Mesenchymal stem cell (in vitro differentiated cells and primary cell): ENCODE data around the gene FN3KRP. TPM values are rescaled to one million over a fixed set of nuclear protein-coding genes. Genes with fewer than 3 reads are reported as not detected.

ENCODE experiments used
- DNase-seq: peaks from one replicate; pipeline ENCODE4 v3.0.0-alpha.2; 2013
- H2AFZ ChIP-seq: one replicate; pipeline ENCODE4 v1.6.1; 2013; ENCODE audit warnings: low read depth, mild to moderate bottlenecking, control low read depth, inconsistent platforms, low read length, moderate library complexity
- H2AK5ac ChIP-seq: 2 replicates; pipeline ENCODE4 v1.6.1; 2013; ENCODE audit warnings: low read length, moderate library complexity, mild to moderate bottlenecking, inconsistent platforms; ENCODE audit not compliant: severe bottlenecking
- H2BK120ac ChIP-seq: one replicate; pipeline ENCODE4 v1.6.1; 2013; ENCODE audit warnings: low read depth, mild to moderate bottlenecking, inconsistent platforms, low read length, moderate library complexity
- H2BK12ac ChIP-seq, 2 experiments: one replicate each; pipeline ENCODE4 v1.6.1; 2013; ENCODE audit warnings: inconsistent platforms in 2 of 2, low read length in 2 of 2, mild to moderate bottlenecking in 2 of 2, moderate library complexity in 2 of 2, control low read depth in 1 of 2
- H2BK15ac ChIP-seq: one replicate; pipeline ENCODE4 v1.6.1; 2013; ENCODE audit warnings: mild to moderate bottlenecking, low read depth, inconsistent platforms; ENCODE audit not compliant: poor library complexity, severe bottlenecking
- H2BK5ac ChIP-seq: 2 replicates; pipeline ENCODE4 v1.6.1; 2013; ENCODE audit warnings: low read depth, mild to moderate bottlenecking, low read length, control low read depth, inconsistent platforms; ENCODE audit not compliant: poor library complexity, severe bottlenecking
- H3K14ac ChIP-seq, 2 experiments: one replicate each; pipeline ENCODE4 v1.6.1; 2013; ENCODE audit warnings: inconsistent platforms in 2 of 2, low read length in 2 of 2, control low read depth in 1 of 2, mild to moderate bottlenecking in 1 of 2, moderate library complexity in 1 of 2
- H3K18ac ChIP-seq, 2 experiments: one replicate each; pipeline ENCODE4 v1.6.1; 2013; ENCODE audit warnings: inconsistent platforms in 2 of 2, low read length in 2 of 2, control low read depth in 1 of 2, low read depth in 1 of 2, mild to moderate bottlenecking in 1 of 2
- H3K23ac ChIP-seq, 2 experiments: one replicate each; pipeline ENCODE4 v1.6.1; 2013; ENCODE audit warnings: inconsistent platforms in 2 of 2, low read length in 2 of 2, mild to moderate bottlenecking in 2 of 2, moderate library complexity in 2 of 2, control low read depth in 1 of 2
- H3K27ac ChIP-seq: 2 replicates; pipeline ENCODE4 v1.5.1; 2013; ENCODE audit warnings: mild to moderate bottlenecking, moderate library complexity, low read length, control low read depth, inconsistent platforms; ENCODE audit not compliant: poor library complexity, severe bottlenecking
- H3K27me3 ChIP-seq, 2 experiments: 2 replicates each; pipeline versions ENCODE4 v1.6.1 to v1.7.0; 2013; ENCODE audit warnings: low read length in 2 of 2, mild to moderate bottlenecking in 2 of 2, moderate library complexity in 2 of 2, control low read depth in 1 of 2, inconsistent platforms in 1 of 2; ENCODE audit not compliant: control insufficient read depth in 1 of 2, insufficient read depth in 1 of 2
- H3K36me3 ChIP-seq, 2 experiments: 2 replicates each; pipeline versions ENCODE4 v1.6.1 to v1.7.0; 2013; ENCODE audit warnings: low read length in 2 of 2, control low read depth in 1 of 2, inconsistent platforms in 1 of 2, low read depth in 1 of 2, mild to moderate bottlenecking in 1 of 2; ENCODE audit not compliant: insufficient read depth in 2 of 2, control insufficient read depth in 1 of 2
- H3K4ac ChIP-seq, 2 experiments: one replicate each; pipeline ENCODE4 v1.6.1; 2013; ENCODE audit warnings: inconsistent platforms in 2 of 2, low read length in 2 of 2, mild to moderate bottlenecking in 2 of 2, moderate library complexity in 2 of 2, control low read depth in 1 of 2, low read depth in 1 of 2
- H3K4me1 ChIP-seq: 2 replicates; pipeline ENCODE4 v1.6.1; 2013; ENCODE audit warnings: low read depth, low read length, control low read depth; ENCODE audit not compliant: control insufficient read depth, insufficient read depth
- H3K4me2 ChIP-seq: 2 replicates; pipeline ENCODE4 v1.6.1; 2013; ENCODE audit warnings: low read length, mild to moderate bottlenecking, inconsistent platforms; ENCODE audit not compliant: poor library complexity, severe bottlenecking
- H3K4me3 ChIP-seq, 2 experiments: 2 replicates each; pipeline versions ENCODE4 v1.5.1 to v1.7.0; 2013; ENCODE audit warnings: low read length in 2 of 2, mild to moderate bottlenecking in 2 of 2, control low read depth in 1 of 2, low read depth in 1 of 2; ENCODE audit not compliant: insufficient read depth in 1 of 2
- H3K79me1 ChIP-seq: replicated peaks from 2 replicates; pipeline ENCODE4 v1.6.1; 2013; ENCODE audit warnings: mild to moderate bottlenecking, control low read depth, low read length, inconsistent platforms; ENCODE audit not compliant: poor library complexity, severe bottlenecking
- H3K9ac ChIP-seq: 2 replicates; pipeline ENCODE4 v1.7.0; 2013; ENCODE audit warnings: mild to moderate bottlenecking, low read length, moderate library complexity
- H3K9me3 ChIP-seq: 2 replicates; pipeline ENCODE4 v1.7.0; 2013; ENCODE audit warnings: mild to moderate bottlenecking, low read length; ENCODE audit not compliant: control insufficient read depth
- H4K8ac ChIP-seq: one replicate; pipeline ENCODE4 v1.6.1; 2013; ENCODE audit warnings: inconsistent platforms, mild to moderate bottlenecking, low read length, moderate library complexity
- H4K91ac ChIP-seq: one replicate; pipeline ENCODE4 v1.6.1; 2013; ENCODE audit warnings: mild to moderate bottlenecking, low read length, inconsistent platforms
- WGBS: methylation state at CpG from one replicate; pipeline ENCODE4 v1.1.7; 2013; ENCODE audit warnings: mixed read lengths; 5-methylcytosine and 5-hydroxymethylcytosine counted together
- polyA plus RNA-seq, 2 experiments: library from polyadenylated mRNA; stranded (reverse); fragments of 200-250 nt; gene quantifications; one replicate each; pipeline ENCODE4 v1.2.3, GENCODE V29; 2013

Gene FN3KRP, protein sequence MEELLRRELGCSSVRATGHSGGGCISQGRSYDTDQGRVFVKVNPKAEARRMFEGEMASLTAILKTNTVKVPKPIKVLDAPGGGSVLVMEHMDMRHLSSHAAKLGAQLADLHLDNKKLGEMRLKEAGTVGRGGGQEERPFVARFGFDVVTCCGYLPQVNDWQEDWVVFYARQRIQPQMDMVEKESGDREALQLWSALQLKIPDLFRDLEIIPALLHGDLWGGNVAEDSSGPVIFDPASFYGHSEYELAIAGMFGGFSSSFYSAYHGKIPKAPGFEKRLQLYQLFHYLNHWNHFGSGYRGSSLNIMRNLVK
- polyA plus RNA-seq (2013, experiment 1 of 2): 13.0 TPM
- polyA plus RNA-seq (2013, experiment 2 of 2): 12.8 TPM

DNA sequence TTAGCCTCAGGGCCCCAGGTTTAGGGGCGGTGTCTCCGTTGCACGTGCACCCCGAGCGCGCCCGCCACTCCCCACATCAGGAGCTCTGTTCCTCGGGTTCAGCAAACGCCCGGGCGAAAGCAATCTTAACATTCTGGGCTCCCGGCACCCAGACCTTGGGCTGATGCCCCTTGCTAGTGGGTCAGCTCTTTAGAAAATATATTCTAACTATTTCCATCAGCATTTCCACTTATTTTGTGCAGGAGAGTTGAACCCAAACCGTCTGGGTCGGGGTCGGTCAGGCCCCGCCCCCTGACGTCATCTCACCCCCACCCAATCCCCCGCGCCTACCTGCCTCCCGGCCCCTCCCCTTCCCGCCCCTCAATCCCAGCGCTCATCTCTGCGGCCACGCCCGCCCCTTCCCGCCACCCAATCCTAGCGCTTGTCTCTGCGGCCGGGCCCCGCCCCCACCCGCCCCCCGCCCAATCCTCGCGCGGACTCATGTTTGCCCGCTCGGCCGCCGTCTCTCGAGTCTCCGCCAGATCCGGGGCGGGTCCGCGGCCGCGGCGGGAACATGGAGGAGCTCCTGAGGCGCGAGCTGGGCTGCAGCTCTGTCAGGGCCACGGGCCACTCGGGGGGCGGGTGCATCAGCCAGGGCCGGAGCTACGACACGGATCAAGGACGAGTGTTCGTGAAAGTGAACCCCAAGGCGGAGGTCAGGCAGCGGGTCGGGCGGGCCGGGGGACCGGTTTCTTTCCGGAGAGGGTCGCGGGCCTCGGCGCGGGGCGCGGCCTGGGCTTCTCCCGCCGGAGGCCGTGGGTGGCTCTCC is at the start of gene FN3KRP:
TSS of gene FN3KRP (plus strand) at position 504 of the 808 bp plus-strand sequence. CDS start at position 554, 50 bp downstream.
- Histone ChIP-seq H2BK5ac (no peak within 1 kb of the TSS), H3K4me2 (peak within 1 kb of the TSS; percentile 95), H3K9me3 (no peaks in the 10 kb centered on the region), H3K4ac (no peak within 1 kb of the TSS), H4K91ac (no peak within 1 kb of the TSS), H2AK5ac (no peak within 1 kb of the TSS), H3K18ac (peak within 1 kb of the TSS in 1 of 2 experiments; percentile 54), H3K27me3 (no peaks in the 10 kb centered on the region), H3K36me3 (peaks cover 21 to 22% of the 10 kb centered on the region in 2 experiments), H2BK120ac (peak within 1 kb of the TSS; percentile 27), H2BK15ac (no peak within 1 kb of the TSS), H2AFZ (peak within 1 kb of the TSS; percentile 72), H2BK12ac (peak within 1 kb of the TSS in 1 of 2 experiments; percentile 6), H3K23ac (peak within 1 kb of the TSS in 1 of 2 experiments; percentile 64), H3K9ac (peak within 1 kb of the TSS; percentile 88), H3K4me3 (peak within 1 kb of the TSS; percentile 84 to 96), H4K8ac (peak within 1 kb of the TSS; percentile 64), H3K14ac (peak within 1 kb of the TSS in 1 of 2 experiments; percentile 81), H3K27ac (no peak within 1 kb of the TSS), H3K79me1 (peaks cover 29% of the 10 kb centered on the region), H3K4me1 (peaks cover 16% of the 10 kb centered on the region)
- DNase-seq: peak; percentile 94
- WGBS: 1% methylated on average over 60 of the region's 75 CpGs

DNA sequence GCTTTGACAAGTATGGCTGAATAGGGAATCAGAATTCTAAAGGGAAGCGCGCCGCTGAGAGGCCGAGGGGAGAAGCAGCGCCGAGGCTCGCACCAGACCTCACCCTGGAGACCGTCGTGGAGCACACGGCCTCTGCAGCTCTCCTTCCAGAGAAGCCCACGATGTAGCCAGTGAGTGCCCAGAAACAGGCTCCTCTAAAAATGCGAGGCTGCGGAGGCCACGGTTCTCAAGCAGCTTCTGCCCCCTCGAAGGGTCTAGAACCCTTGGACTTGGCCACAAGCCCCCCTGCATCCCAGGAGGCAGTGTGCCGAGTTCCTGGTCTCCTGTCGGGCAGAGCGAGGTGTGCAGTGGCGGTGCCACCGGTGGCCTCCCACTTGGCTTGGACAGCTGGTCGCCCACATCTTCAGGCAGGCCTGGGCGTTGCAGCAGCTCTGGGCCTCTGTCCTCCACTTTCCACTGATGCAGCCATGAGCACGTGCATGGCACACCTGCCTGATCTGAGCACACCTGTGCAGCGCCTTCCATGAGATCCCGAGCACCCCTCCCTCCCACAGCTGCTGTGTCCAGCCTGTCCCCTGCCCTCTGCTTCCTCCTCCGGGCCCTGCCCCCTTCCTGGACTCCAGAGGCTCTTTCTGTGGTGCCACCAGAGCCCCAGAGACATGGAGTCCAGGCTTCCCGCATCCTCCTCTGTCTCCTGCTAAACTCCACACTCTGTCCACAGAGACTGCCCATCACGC is 49.4 kb upstream of the FN3KRP start:
- DNase-seq: no peak
- H2BK120ac ChIP-seq: no peak overlapping the region
- peaks cover 9% of the 10 kb centered on the region for H3K4me1 ChIP-seq
- peaks cover under 1 to 37% of the 10 kb centered on the region in 2 experiments for H3K36me3 ChIP-seq
- no peaks in the 10 kb centered on the region for H3K27me3 ChIP-seq
- H2BK15ac ChIP-seq: no peak overlapping the region
- H3K4ac ChIP-seq: no peak overlapping the region
- H3K9ac ChIP-seq: no peak overlapping the region
- no peak overlapping the region for H4K91ac ChIP-seq
- 90% methylated on average over 28 of the region's 28 CpGs for WGBS
- H3K9me3 ChIP-seq: no peaks in the 10 kb centered on the region
- H3K14ac ChIP-seq: no peak overlapping the region
- no peak overlapping the region for H4K8ac ChIP-seq
- no peak overlapping the region for H3K18ac ChIP-seq
- no peak overlapping the region for H2BK12ac ChIP-seq
- no peak overlapping the region for H3K27ac ChIP-seq
- no peak overlapping the region for H2BK5ac ChIP-seq
- H3K79me1 ChIP-seq: peaks cover 4% of the 10 kb centered on the region
- no peak overlapping the region for H3K4me2 ChIP-seq
- H3K23ac ChIP-seq: no peak overlapping the region
- no peak overlapping the region for H2AFZ ChIP-seq
- no peak overlapping the region for H3K4me3 ChIP-seq
- no peak overlapping the region for H2AK5ac ChIP-seq

DNA sequence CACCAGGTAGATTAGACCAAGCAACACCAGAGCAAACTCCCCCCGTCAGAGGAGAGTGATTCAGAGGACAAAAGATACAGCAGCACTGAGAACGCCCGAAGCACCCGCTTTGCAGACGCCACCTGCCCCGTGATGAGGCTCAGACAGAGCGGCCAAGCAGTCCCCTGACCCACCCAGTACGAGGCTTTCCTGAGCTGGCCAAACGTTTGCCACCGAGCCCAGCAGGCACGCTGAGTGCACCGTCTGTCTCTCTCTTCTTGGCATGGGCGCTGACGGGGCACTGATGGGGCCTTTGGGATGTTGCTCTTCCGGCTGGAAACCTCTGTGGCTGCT is 48.9 kb upstream of the FN3KRP start:
- H4K8ac ChIP-seq: no peak overlapping the region
- H3K36me3 ChIP-seq: peaks cover 0 to 32% of the 10 kb centered on the region in 2 experiments
- H3K18ac ChIP-seq: no peak overlapping the region
- no peak overlapping the region for H3K4ac ChIP-seq
- DNase-seq: no peak
- H2BK120ac ChIP-seq: no peak overlapping the region
- H2AFZ ChIP-seq: no peak overlapping the region
- H2BK12ac ChIP-seq: no peak overlapping the region
- H3K14ac ChIP-seq: no peak overlapping the region
- no peaks in the 10 kb centered on the region for H3K9me3 ChIP-seq
- H3K27me3 ChIP-seq: no peaks in the 10 kb centered on the region
- H3K4me1 ChIP-seq: peaks cover 8% of the 10 kb centered on the region
- H3K4me2 ChIP-seq: no peak overlapping the region
- H3K9ac ChIP-seq: no peak overlapping the region
- H4K91ac ChIP-seq: no peak overlapping the region
- H2AK5ac ChIP-seq: no peak overlapping the region
- peaks cover 4% of the 10 kb centered on the region for H3K79me1 ChIP-seq
- 92% methylated on average over 15 of the region's 15 CpGs for WGBS
- no peak overlapping the region for H3K4me3 ChIP-seq
- no peak overlapping the region for H2BK15ac ChIP-seq
- H2BK5ac ChIP-seq: no peak overlapping the region
- no peak overlapping the region for H3K27ac ChIP-seq
- H3K23ac ChIP-seq: no peak overlapping the region
